Stimulated activated CD8-positive, alpha-beta memory T cell treated with anti-CD3 and anti-CD28 coated beads, Interleukin-2, amount 100 ng/mL, for 48 hours (primary cell): ENCODE data around the gene BPIFB6.

Experiments used
- DNase-seq, 2 donors: peaks; one replicate each; pipeline ENCODE4 v3.0.0-alpha.2; 2020; ENCODE audit warnings: low read depth in 2 of 2

Gene BPIFB6, protein sequence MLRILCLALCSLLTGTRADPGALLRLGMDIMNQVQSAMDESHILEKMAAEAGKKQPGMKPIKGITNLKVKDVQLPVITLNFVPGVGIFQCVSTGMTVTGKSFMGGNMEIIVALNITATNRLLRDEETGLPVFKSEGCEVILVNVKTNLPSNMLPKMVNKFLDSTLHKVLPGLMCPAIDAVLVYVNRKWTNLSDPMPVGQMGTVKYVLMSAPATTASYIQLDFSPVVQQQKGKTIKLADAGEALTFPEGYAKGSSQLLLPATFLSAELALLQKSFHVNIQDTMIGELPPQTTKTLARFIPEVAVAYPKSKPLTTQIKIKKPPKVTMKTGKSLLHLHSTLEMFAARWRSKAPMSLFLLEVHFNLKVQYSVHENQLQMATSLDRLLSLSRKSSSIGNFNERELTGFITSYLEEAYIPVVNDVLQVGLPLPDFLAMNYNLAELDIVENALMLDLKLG

DNA sequence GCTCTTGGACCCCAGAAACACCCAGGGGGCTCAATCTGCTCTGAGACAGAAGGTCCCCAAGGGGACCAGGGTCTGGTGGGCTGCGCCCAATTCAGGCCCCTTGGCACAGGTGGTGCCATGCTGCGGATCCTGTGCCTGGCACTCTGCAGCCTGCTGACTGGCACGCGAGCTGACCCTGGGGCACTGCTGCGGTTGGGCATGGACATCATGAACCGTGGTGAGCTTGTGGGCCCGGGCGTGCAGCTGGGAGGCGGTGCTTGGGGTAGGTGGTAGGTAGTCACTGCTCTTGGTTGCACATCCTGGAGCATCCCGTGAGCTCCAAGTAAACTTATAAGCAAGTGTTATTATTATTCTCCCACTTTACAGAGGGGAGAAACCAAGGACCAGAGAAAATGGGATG lies at the start of gene BPIFB6:
Gene BPIFB6, plus strand, starts transcription at position 118 of the 400 bp plus-strand sequence. Its CDS starts 0 bp downstream, at position 118.
- no peak for DNase-seq

DNA sequence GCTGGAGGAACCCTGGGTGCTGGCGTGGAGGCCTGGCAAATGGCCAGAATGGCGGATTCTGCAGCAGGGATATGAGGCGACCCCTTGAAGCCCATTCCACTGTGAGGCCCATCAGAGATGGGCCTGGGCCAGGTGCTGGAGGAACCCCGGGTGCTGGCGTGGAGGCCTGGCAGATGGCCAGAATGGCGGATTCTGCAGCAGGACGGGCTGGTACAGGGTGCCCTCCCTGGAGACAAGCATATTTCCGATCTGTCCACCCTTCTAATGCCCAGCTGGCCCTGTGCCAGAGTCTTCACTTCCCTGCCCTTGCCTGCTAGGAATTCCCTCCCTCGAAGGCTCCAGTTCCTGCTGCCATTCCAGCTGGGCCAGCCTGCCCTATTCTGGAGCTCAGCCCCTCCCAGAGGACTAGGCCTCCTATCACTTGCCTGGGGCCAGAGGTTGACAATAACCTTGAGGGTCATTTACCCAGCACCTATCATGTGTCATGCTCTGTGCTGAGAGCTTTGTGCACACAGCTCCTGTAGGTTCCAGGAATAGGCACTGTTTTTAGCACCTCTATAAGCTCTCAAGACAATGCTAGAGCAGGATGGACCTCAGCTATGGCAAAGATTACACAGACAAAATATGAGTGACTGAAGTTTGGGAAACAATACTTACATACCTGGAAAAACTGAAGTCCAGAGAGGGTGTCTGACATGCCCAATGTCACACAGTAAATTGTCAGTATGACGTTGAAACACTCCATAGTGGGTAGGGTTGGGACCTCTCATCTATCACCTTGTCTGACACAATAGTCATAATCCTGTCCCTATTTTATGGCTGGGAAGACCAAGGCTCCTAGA lies 48.6 kb upstream of the BPIFB6 start:
- no peak for DNase-seq

DNA sequence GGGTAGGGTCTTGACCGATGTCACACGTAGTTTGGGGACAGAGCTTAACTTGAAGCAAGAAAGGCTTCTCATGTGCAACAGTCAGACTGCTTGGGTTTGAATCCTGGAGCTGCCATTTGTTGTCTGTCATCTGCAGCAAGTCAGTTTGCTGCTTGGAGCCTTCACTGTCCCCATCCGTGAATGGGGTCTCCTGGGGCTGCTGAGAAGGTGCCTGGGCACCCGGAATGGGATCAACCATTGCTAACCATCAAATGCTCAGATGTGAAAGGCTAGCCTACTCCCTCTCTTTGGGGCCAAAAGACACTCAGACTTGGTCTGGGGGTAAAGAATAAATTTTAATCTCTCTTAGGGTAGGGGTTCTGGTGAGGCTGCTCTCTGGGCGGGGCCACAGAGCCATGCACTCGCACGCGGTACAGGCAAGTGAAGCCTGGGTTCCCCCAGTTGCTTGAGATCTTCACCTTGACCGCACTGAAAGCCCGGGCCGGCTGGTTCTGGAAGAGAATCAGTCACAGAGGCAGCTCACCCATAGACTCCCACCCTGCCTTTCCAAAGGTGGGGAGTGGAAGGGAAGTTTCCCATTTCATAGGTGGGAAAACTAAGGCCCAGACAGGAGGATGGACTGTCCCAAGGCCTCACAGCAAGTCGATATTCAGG lies 47.9 kb upstream of the BPIFB6 start:
- no peak for DNase-seq

DNA sequence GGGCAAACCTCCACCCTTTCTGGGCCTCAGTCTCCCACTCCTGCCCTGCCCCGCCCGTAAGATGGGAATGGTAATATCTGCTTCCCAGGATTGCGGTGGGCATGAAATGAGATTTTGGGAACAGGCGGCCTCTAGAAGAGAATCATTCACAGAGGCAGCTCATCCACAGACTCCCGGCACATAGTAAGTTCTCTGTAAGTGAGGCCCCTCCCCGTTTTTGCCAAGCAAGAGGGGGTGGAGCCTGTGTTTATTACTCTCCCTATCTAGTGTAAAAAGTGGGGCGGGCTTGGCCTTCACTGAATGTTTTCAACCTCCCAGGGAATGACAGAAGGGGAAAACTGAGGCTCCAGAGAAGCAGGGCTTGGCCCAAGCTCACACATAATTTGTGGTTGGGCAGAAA lies 47.3 kb upstream of the BPIFB6 start:
- DNase-seq = no peak

DNA sequence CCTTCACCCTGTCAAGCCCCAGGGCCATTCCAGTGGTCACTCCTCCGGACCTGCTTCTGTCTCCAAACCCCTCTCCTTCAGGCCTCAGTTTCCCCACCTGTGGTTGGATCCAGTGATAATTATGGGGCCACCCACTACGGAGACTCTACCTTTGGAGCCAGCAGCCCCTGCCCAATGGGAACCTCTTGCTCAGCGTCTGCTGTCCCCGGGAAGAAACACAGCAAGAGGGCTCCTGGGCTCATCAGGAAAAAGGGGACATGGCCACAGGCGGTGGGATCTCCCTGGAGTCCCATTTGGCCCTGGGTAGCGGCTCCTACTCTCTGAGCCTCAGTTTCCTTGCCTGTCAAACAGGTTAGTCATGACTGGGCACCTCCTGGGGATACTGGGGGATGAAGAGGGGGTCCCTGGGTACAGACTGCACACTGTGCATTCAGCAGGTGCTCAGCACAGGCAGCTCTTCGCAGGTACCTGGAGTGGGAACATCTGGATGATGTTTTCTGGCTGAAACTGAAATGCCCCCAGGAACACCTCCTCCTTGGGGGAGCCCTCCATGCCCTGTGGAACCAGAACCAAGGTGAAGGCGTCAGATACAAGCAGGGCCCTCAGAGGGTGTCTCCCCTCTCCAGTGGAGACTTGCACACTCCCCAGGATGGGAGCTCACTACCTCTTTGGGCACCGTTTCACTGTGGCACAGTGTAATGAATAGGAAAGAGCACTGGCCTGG lies 46.7 kb upstream of the BPIFB6 start:
- no peak for DNase-seq

DNA sequence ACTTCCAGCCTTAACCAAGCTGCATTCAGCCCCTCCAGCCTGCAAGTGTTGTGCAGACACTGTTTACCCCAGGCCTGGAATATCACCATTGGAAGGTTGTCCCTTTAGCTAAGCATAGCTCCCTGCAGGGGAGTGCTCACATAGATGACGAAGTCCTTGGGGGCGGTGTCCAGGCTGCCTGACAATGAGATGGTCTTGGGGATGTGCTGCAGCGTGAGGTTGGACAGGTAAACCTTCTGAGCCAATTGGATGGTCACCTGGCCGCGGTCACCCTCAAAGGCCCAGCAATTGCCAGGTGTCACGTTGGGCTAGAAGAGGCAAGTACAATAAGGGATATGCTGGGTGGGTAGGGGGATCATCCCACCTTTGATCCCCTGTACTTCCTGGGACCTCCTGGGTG lies 45.9 kb upstream of the BPIFB6 start:
- DNase-seq = no peak

DNA sequence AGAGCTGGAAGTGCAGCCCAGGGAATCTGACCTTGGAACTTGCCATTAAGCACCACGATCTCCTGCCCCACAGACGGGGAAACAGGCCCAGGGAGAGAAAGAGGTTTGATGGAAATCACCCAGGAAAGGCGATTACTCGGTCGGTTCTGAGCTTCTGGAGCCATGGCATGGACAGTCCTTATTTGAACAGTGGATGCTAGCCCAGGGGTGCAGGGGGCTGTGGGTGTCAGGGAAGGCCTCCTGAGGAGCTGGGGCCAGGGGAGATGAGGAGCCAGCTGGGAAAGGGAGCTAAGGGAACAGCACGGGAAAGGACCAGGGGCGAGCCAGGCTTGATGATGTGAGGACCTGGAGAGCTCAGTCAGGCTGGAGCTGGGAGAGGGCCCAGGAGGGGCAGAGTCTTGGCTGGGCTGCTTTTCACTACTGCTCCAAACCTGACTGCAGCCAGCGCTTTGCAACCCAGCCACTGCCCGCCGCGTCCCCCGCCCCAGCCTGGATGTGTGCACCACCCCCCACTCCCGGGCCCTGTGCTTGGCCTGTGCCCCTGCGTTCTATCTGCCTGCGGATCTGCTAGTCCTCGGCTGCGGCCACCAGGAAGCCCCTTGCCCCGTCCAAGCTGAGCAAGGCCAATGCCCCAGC lies 45.0 kb upstream of the BPIFB6 start:
- no peak for DNase-seq

DNA sequence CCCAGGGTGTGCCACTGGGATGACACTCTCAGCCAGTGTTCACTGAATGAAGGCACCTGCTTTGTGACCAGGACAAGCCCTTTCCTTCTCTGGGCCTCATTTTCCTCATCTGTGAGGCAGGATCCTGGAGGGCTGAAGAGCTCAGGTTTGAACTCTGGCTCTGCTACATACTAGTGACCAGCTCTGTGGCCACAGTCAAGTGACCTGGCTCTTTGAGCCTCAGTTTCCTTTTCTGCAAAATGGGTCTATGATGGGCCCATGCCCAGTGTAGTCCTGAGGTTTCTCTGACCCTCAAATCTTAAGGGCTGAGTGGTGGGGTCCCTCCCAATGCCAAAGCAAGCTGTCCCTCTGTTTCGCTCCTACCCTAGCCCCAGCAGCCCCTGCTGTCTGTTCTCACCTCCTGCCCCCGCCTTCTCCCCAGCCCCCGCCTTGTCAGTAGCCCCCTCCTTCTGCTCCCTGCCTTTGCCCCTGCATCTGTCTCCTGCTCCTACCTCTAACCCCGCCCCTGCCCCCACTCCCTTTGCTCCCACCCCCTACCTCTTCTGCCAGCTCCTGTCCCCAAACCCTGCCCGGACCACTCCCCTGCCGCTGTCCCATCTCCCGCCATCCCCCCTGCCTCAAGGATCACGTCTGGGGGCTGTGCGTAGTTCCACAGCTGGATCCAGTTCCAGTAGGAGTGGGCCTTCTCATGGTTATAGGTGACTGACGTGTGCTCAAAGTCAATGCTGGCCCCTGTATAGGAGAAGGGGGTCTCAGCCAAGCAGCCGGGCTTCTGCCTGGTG lies 44.2 kb upstream of the BPIFB6 start:
- DNase-seq = no peak

DNA sequence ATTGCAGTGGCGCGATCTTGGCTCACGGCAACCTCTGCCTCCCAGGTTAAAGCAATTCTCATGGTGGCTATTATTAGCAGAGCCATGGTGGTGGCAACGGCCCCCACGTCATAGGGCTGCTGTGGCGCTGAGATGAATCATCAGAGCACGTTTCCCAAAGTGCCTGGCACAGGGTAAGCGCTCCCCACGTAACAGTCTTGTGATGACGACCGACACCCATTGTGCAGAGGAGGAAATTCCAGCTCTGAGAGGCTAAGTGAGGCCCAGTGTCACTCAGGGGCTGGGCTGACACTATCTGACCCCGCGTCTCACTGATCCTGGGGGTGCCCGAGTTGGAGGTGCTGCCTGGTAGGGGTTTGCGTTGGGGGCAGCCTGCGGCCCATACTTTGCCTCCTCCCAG lies 43.4 kb upstream of the BPIFB6 start:
- DNase-seq = no peak

DNA sequence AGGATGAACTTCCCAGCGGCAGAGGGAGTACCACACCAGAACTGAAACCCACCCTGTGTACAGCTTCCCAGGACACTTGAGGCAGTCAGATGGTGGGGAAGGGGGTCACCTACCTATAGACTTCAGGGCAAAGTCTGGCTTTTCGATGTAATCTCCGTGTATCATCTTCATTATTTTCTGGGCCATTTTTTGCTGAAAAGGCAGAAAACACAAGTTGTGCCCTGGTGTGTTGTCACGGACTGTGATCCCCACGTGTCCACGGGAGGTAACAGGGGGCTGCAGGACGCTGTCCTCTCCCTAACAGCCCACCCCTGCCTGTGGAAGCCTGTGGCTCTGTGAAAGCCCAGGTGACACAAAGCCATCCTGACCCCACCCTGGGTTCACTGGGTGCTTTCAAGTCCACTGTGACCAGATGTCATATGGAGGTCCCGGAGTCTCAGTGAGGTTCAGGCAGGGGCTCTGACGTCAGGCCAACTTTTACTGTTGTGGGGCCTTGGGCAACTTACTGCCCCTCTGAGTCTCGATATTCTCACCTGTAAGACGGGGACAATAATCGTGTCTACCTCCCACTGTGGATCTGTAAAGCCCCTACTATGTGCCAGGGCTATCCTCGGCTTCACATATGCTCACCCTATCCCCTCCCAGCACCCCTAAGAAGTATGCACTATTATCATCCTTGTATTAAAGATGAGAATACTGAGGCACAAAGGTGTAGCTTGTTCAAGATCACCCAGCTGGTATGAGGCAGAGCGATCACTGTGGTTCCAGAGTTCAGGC lies 41.8 kb upstream of the BPIFB6 start:
- DNase-seq = no peak

DNA sequence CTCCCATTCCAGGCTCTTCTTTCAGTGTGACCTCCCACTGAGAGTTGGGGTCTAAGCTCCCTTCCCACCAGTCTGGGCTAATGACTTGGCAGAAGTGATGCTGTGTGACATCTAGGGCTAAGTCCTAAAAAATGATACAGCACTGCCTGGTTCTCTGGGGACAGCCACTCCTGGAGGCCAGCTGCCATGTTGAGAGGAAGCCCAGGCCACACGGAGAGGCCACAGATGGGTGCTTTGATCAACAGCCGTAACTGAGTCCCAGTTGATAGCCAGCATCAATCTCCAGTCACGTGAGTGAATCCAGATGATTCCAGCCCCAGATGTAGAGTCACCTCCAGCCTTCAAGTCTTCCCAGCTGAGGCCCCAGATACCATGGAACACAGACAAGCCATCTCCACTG lies 41.0 kb upstream of the BPIFB6 start:
- DNase-seq = no peak

DNA sequence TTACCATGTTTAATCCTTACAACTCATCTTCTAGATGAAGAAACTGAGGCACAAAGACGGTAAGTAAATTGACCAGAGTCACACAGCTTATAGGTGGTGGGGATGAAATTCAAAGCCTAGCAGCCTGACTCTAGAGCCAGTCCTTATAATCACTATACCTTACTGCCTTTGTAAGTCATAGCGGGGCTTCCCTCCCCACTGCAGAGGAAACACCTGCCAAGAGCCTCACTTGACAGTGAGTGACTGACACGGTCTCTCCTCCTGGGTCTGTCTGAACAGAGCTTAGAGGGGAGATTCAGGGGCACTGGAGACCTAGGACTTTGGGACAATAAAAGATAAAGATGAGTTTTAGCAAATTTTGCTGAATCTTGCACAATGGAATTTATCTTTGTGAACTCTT lies 40.1 kb upstream of the BPIFB6 start:
- no peak for DNase-seq

DNA sequence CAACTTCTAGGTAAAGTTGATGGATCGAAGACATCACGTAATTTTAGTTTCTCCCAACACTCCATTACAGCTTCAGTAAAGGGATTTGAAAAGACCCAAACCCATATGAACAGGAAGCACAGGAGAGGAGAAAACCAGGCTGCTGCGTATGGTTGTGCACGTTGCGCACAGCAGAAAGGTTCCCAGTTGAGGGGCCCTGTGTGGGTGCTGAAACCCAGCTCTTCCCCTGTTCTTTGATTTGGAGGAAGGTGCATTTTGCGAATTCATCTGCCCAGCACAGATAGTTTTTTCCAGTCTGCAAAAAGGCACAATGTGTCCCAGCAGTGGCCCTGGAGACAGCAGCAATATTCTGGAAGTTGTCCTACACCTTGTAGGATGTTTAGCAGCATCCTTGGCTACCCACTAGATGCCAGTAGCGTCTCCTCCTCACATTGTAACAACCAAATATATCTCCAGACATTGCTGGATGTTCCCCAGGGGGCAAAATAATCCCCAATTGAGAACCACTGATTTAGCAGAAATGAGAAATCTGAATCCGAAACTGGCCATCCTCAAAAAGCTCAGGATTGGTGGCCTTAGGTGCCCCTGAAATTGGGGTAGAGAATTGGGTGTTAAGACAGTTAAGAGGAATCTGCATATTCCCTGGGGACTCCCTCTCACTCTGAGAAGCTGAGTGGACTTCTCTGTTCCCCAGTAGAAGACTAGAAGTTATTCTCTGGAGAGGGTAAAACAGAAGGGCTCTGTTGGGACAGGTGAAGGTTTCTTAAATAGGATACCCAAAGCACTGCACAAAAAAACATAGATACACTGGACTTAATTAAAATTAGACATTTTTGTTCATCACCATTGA lies 39.4 kb upstream of the BPIFB6 start:
- no peak for DNase-seq

DNA sequence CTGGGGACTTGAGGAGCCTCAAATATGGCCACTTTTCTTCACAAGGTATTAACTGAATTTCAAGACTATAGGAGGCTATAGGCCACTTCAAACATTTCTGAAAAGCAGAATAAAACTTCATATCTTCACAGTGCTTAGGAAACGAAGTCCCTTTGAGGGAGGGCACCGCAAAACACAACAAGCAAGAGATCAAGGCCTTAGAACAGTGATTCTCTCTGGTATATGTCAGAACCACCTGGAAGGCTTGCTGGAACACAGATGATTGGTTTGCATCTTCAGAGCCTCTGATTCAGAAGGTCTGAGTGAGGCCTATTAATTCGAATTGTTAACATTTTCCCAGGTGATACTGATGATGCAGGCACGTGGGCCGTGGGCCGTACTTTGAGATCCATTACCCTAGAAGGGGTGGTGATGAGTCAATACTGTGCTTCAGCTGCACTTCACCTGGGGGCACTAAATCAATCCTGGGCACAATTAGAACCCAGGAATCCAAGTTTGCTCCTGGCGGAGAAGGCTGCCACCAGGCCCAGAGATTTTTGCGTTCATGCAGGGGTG lies 37.9 kb upstream of the BPIFB6 start:
- DNase-seq = no peak

DNA sequence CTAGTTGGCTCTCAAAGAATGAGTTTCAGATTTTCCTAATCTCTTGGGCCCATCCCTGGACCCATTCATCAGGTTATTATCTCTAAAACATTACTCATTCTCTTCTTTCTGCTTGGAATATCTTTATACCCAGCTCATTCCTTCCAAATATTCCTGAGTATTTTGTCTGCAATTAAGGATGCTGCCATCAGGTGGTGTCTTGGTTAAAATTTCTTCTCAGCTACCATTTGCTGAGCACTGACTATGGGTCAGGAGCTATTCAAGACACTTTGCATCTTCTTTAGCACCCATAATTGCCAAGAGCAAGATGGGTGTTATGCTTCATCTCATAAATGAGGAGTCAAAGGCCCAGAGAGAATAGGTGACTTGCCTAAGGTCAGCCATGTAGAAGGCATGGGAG lies 35.6 kb upstream of the BPIFB6 start:
- DNase-seq = no peak

DNA sequence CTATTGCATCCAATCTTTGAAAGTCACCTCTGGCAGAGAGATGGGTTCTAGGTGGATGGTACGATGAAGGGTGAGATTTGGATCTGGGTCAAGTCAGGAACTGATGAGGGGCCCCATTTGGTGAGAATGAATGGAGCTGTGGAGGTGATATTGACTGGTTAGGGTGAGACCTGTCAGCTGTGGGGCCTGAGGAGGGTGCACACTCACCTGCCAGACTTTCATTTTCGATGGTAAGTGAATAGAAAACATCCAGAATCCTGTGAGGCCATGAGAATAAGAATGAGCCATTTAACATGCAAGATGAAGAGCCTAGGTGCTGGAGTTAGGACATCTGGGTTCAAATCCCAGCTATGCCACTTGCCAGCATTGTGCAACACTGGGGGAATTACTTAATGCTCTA lies 34.0 kb upstream of the BPIFB6 start:
- DNase-seq = no peak

DNA sequence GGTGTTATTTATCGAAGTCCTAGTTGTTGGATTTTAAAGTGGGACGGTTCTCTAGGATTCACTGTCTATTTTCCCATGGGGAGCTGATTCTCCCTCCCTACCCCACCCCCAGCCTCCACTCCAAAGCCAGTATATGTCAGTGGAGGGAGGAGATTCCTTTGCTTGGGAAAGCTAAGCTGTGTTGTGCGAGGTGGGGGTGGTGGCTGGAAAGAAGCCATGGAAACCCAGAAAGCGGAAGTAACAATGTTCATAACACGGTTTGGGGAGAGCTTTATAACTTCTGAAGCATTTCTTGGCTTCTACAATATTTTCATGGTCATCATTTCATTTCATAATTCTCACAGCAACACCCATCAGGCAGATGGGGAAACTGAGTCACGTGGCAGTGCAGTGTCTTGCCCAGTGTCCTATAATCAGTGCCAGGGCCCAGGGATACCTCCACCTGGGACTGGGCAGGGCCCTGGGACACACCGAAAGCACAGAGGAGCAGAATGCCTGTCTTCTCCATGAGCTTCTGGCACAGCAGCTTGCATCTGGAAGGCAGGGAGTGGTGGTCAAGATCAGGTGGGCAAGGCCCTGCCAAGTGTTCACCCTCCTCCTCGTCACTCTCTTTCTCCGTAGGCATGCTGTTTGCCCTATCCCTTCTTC lies 31.7 kb upstream of the BPIFB6 start:
- no peak for DNase-seq
